Testis (tissue), 2 donors: ENCODE measurements around the gene PXDN.

Experiments used
- CTCF ChIP-seq, 3 experiments: fragments of 450-650 bp in 2 of 3; fragments of 200-600 bp in 1 of 3; sonication (generic) in 1 of 3; IDR thresholded peaks; one replicate each; pipeline ENCODE4 v1.5.1; 2016 to 2019; ENCODE audit warnings: antibody characterized with exemption in 3 of 3, mild to moderate bottlenecking in 2 of 3, moderate library complexity in 1 of 3
- POLR2A ChIP-seq: fragments of 450-650 bp; IDR thresholded peaks from one replicate; pipeline ENCODE4 v1.6.1; 2017; ENCODE audit warnings: antibody characterized with exemption, mild to moderate bottlenecking, moderate library complexity

- no peak for TF ChIP-seq CTCF (IDR thresholded peaks at IDR 0.05)
- TF ChIP-seq POLR2A: no peak
These were observed 30.6 kb upstream of the PXDN start for GRCh38 chr2:1774929-1775328.
